ENCODE results near the gene GCM1.

GCM1 gene

GRCh38 chr6:53151676-53152075 lies 3.0 kb upstream of the GCM1 start:
- no peak for DNase-seq

GRCh38 chr6:53144802-53145201 lies 3.8 kb downstream of the GCM1 start:
- DNase-seq, result no peak

- no peak for DNase-seq
Observed at GRCh38 chr6:53143710-53144109, 4.9 kb downstream of the GCM1 start.

GRCh38 chr6:53142810-53143209 lies 5.8 kb downstream of the GCM1 start:
- no peak for DNase-seq

- DNase-seq, result no peak
Observed at GRCh38 chr6:53139841-53140413, 8.7 kb downstream of the GCM1 start.

GRCh38 chr6:53136000-53136609 lies 12.5 kb downstream of the GCM1 start:
- DNase-seq, result no peak

- DNase-seq, result no peak
Observed at GRCh38 chr6:53134601-53135235, 13.9 kb downstream of the GCM1 start.

GRCh38 chr6:53133961-53134360 lies 14.7 kb downstream of the GCM1 start:
- DNase-seq, result no peak

- no peak for DNase-seq
Observed at GRCh38 chr6:53130569-53131290, 17.9 kb downstream of the GCM1 start.

GRCh38 chr6:53128842-53129241 lies 19.8 kb downstream of the GCM1 start:
- DNase-seq, result no peak

- DNase-seq, result no peak
Observed at GRCh38 chr6:53125276-53125675, 23.4 kb downstream of the GCM1 start.

- no peak for DNase-seq
Observed at GRCh38 chr6:53124131-53124800, 24.4 kb downstream of the GCM1 start.

- no peak for DNase-seq
Observed at GRCh38 chr6:53119772-53120409, 28.8 kb downstream of the GCM1 start.

- no peak for DNase-seq
Observed at GRCh38 chr6:53119349-53119748, 29.3 kb downstream of the GCM1 start.

- no peak for DNase-seq
Observed at GRCh38 chr6:53115741-53116140, 32.9 kb downstream of the GCM1 start.

GRCh38 chr6:53115113-53115512 lies 33.5 kb downstream of the GCM1 start:
- no peak for DNase-seq

- DNase-seq, result no peak
Observed at GRCh38 chr6:53113742-53114141, 34.9 kb downstream of the GCM1 start.

- no peak for DNase-seq
Observed at GRCh38 chr6:53112871-53113270, 35.8 kb downstream of the GCM1 start.

- DNase-seq, result no peak
Observed at GRCh38 chr6:53112404-53112803, 36.2 kb downstream of the GCM1 start.

- DNase-seq, result no peak
Observed at GRCh38 chr6:53111865-53112264, 36.8 kb downstream of the GCM1 start.

- DNase-seq, result no peak
Observed at GRCh38 chr6:53109612-53110011, 39.0 kb downstream of the GCM1 start.

GRCh38 chr6:53107091-53107490 lies 41.5 kb downstream of the GCM1 start:
- DNase-seq, result no peak

- DNase-seq, result no peak
Observed at GRCh38 chr6:53104916-53105315, 43.7 kb downstream of the GCM1 start.

Measured in activated gamma-delta T cell (primary cell).